GM19351 (cell line): ENCODE measurements around the gene ARHGAP23.
"Not testable (repeated sequence)": the region's sequence is repeated elsewhere in the genome, so short reads cannot be mapped to it uniquely, and the experiment has no call there.

Experiments
- ATAC-seq: cut with Tn5 transposase; IDR thresholded peaks from one replicate; pipeline ENCODE4 v1.9.1; 2021; ENCODE audit warnings: mild to moderate bottlenecking, moderate library complexity; ENCODE audit not compliant: unreplicated experiment

ARHGAP23 gene

DNA sequence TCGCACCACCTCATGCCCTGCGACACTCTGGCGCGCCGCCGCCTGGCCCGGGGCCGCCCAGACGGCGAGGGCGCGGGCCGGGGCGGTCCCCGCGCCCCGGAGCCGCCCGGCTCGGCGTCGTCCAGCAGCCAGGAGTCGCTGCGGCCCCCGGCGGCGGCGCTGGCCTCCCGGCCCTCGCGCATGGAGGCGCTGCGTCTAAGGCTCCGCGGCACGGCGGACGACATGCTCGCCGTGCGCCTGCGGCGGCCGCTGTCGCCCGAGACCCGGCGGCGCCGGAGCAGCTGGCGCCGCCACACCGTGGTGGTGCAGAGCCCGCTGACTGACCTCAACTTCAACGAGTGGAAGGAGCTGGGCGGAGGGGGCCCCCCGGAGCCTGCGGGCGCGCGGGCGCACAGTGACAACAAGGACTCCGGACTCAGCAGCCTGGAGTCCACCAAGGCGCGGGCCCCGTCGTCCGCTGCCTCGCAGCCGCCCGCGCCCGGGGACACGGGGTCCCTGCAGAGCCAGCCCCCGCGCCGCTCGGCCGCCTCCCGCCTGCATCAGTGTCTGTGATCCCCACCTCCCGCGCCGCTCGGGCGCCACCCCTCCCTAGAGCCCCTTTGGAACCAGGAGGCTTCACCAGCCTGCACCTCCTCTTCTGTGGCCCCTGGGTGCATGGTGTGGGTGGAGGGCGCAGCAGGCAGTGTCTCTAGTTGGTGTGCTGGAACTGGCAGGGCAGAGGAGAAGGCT, 82.3 kb downstream of the ARHGAP23 start:
- no peak for ATAC-seq

DNA sequence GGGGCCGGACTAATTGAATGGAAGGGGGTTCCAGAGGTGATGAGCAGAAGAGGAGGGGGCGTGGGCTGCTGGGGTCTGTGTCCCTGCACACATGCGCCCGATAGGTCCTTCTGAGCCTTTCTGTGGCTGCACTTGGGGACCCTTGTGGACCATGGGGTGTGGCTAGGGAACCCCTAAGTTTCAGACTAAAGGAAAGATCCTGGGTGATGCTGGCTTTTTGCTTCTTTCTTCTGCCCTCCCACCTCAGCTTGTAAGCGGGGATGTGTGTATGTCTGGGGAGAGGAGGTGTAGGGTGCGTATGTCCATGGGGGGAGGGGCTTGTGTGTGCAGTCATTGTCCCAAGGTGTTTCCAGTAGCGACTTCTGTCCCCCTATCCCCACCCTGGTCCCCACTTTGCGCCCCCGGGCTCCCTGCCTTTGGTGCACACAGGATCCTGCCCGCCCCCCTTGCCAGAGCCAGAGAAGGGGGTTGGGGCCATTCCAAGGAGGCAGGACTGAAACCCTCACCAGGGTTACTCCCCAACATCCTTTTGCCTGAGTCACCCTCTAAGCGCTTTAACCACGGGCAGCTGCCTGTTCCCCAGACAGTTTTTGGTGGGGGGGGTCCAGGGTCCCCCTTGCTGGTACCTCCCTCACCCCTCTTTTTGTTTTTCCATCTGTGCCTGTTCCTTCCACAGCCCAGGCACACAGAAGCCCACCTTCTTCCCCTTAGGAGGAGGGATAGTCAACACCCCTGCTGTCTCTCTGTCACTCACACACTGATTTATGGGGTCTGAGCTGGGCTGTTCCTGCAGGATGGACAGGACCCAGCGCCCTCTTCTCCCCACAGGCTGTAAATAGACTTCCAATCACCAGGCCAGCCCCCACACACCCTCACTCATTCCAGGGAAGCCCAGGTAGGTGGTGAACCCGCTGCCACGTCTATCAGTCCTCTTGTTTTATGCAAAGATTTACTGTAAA, 83.2 kb downstream of the ARHGAP23 start:
- no peak for ATAC-seq

GRCh38 chr17:38512473-38513058, 84.3 kb downstream of the ARHGAP23 start:
- no peak for ATAC-seq

GRCh38 chr17:38526526-38526925, 98.3 kb downstream of the ARHGAP23 start:
- ATAC-seq: not testable (repeated sequence)

GRCh38 chr17:38528141-38528540, 99.9 kb downstream of the ARHGAP23 start:
- not testable (repeated sequence) for ATAC-seq

DNA sequence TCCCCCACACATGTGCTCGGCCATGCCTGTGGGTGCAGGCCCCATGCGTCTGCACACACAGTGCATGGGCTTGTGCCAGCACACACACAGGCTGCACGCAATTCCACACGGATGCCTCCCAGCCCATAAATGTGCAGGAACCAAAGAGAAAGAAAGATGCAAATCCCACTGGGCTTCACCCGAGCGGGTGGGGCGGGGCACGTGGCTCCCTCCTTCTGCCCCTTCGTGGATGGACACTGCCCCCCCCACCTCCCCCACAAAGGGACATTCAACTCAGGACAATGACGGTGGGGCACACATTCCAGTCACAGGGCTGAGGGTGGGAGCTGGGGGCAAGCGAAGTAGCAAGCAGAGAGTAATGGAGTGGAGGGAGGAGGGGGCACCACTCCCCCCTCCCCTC, 102.6 kb downstream of the ARHGAP23 start:
- not testable (repeated sequence) for ATAC-seq

GRCh38 chr17:38531761-38532160, 103.5 kb downstream of the ARHGAP23 start:
- not testable (repeated sequence) for ATAC-seq

DNA sequence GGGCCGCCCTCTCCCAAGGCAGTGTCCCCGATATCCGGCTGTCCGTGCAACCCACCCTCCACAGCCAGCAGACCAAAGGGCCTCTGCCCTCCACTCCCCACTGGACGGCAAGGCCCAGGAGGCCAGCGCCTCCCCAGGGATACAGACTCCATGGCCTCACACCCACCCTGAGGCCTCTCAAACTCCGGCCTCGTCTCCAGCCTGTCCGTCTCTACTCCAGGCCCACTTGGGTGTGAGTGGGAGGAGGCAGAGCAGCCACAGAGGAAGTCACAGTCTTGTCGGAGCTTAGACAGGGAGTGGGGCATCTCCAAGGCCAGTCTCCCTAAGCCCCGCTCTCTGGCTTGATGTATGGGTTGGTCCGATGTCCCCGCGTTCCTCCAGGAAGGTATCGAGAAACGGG, 104.2 kb downstream of the ARHGAP23 start:
- ATAC-seq: no peak

GRCh38 chr17:38533241-38533640, 105.0 kb downstream of the ARHGAP23 start:
- ATAC-seq: no peak

- ATAC-seq: no peak
Measured at GRCh38 chr17:38533866-38534497, 105.7 kb downstream of the ARHGAP23 start.

- ATAC-seq: no peak
Measured at GRCh38 chr17:38534498-38534885, 106.2 kb downstream of the ARHGAP23 start.

GRCh38 chr17:38535886-38536285, 107.6 kb downstream of the ARHGAP23 start:
- ATAC-seq: no peak

- no peak for ATAC-seq
Measured at GRCh38 chr17:38536661-38537060, 108.4 kb downstream of the ARHGAP23 start.

DNA sequence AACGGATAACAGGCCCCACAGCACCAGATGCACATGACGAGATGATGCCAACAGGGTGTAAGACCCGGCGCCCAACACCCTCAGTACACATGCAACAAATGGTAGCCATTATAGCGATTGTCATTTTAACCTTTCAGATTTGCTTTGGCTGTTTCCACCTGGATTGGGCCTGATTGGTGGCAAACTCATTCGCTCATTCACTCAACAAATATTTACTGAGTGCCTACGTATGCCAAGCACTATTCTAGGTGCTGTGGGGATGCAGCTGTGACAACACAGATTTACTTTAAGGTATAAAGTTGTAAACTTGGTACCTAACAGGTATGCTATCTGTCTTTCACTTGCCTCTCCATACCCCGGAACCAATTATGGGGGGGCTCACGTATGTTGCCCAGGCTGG, 110.6 kb downstream of the ARHGAP23 start:
- no peak for ATAC-seq

DNA sequence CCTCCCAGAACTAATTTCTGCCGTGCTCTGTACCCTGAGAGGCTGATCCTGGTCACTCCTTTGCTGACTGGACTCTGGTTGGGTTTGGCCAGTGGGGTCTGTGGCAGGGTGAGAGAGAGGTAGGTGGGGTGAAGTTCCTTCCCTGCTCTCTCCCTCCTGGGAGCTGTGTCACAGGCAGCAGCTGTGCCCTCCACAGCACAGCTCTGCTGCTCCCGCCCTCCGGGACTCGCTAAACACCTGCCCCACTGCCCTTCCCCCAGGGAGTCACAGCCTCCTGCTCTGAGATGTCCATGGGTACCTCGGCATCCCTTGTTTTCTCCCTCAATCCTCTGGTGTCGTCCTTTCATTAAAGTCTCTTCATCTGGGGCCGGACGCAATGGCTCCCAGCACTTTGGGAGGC, 111.1 kb downstream of the ARHGAP23 start:
- no peak for ATAC-seq

DNA sequence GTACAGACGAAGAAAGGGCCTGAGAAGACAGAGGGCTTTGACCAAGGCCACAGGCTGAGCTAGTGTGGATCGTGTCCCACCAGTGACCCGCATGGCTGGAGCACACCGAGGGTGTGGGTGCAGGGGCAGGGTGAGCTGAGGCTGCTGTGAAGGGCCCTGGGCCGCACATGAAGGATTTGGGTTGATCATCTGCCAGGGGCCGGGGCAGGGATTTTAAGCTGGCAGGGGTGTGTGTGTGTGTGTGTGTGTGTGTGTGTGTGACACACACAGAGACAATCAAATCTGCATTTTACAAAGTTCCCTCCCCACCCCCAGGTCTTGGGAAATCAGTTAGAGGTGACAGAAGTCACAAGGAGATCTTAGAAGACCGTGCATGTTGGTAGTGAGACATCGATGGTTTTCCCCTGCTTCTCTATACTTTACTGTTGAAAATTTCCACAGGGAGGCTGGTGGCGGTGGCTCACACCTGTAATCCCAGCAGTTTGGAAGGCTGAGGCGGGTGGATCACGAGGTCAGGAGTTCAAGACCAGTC, 112.3 kb downstream of the ARHGAP23 start:
- no peak for ATAC-seq

GRCh38 chr17:38541281-38541680, 113.0 kb downstream of the ARHGAP23 start:
- no peak for ATAC-seq

DNA sequence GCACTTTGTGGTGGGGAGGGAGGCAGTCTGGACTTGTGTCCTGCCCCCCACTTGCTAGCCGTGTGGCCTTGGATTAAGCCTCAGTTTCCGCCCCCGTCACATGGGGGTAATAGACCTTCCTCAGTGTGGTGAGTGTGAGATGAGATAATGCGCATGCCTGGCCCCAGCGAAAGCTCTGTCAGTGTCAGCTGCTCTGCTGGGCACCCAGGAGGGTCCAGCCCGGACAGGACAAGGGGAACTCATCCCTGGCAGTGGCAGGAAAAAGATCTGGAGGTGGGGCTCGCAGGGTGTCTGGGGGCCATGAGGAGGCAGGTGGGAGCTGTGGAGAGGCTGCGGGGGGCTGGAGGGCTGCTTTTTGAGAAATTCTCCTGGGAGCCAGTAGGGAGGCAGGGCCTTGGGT, 114.0 kb downstream of the ARHGAP23 start:
- no peak for ATAC-seq

DNA sequence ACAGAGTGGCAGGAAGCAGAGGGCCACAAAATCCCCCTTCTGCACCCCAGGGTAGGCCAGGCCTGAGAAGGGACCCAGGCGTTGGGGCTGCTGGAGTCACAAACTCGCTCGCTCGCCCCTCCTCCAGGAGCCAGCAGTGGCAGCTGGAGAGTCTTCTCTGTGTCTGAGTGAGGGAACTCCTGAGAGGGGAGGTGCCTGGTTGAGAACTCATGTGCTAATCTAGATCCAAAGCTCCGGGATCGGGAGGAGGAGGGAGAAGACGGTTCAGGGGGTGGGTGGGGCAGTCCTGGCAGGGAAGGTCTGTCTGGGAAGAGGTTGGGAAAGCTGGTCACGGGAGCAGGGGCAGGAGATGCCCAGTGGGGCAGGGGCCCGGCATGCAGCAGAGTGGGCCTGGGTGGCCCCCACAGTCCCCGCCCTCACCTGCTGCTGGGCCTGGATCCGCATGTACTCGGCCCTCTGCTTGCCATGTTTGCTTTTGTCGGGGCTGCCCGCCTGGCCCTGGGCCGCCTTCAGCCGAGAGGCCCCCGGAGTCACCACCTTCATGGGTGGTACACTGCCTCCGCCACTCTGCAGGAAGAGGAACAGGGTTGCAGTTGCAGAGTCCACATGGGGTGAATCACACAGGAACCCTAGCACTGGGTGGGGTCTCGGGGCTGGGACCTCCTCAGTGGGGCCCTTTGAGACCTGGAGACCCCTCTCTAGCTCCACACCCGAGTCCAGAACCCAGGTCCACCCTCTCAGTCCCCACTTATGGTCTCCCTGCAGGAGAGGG, 115.3 kb downstream of the ARHGAP23 start:
- ATAC-seq: no peak

DNA sequence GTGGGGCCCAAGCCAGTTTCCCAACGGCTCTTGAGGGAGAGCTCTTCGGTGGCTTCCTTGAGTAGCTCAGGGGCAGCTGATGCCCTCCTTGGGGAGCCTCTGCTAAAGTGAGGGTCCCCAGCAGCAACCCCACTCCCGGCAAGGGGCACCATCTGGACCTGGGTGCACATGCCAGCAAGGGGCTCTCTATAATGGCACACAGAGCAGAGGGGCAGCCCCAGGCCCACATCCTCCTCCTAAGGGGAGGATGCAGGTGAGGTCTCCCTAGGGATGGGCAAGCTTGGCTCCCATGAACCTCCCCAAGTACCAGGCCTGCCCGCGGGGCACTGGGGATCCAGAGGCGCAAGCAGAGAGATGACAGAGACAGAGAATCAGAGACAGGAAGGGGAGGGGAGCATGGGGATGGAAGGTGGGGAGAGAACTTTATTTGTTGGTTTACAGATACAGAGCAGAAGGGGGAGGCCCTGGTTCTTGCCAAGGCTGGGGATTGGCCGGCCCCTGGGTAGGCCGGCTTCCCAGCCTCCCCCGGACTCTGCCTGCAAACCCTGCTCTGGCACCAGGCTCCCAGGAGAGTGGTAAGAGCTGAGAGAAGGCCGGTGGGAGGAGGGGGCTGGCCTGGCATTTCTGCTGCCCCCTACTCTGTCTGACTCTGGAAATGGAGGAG, 116.0 kb downstream of the ARHGAP23 start:
- no peak for ATAC-seq
